ENCODE data around the gene FAM171A2.

- no peak for TF ChIP-seq REST (IDR thresholded peaks at IDR 0.05)
- no peak for TF ChIP-seq E2F6 (IDR thresholded peaks at IDR 0.05; ENCODE audit: borderline replicate concordance, low read depth)
- no peak for TF ChIP-seq MAFK (IDR thresholded peaks at IDR 0.05; ENCODE audit: partially characterized antibody)
- no peak for TF ChIP-seq EP300 (IDR thresholded peaks at IDR 0.05)
- peak; percentile 38; the same call in 2 of the 3 replicates for TF ChIP-seq CTCF (IDR thresholded peaks at IDR 0.05)
- TF ChIP-seq ZFP36 (IDR thresholded peaks at IDR 0.05; ENCODE audit: borderline replicate concordance, partially characterized antibody): no peak
- TF ChIP-seq FOSL2 (IDR thresholded peaks at IDR 0.05): no peak
- TF ChIP-seq FOSL2 (CRISPR knock-in tag; IDR thresholded peaks at IDR 0.05): no peak
- TF ChIP-seq POLR2A (IDR thresholded peaks at IDR 0.05; ENCODE audit: low read length): no peak
- no peak for TF ChIP-seq MAX (IDR thresholded peaks at IDR 0.05)
- TF ChIP-seq CEBPB (IDR thresholded peaks at IDR 0.05): no peak
- no peak for TF ChIP-seq SMC3 (IDR thresholded peaks at IDR 0.05)
- no peak for TF ChIP-seq KDM1A (IDR thresholded peaks at IDR 0.05; ENCODE audit: low read depth)
- no peak for TF ChIP-seq MYC (IDR thresholded peaks at IDR 0.05; ENCODE audit: borderline replicate concordance, low read length)
- TF ChIP-seq ZNF302 (CRISPR knock-in tag; IDR thresholded peaks at IDR 0.05): no peak
Observed at GRCh38 chr17:44376124-44376523, 12.5 kb upstream of the FAM171A2 start.
